ENCODE results near the gene B4GALT1. TPM values are rescaled to one million over a fixed set of nuclear protein-coding genes. Genes with fewer than 3 reads are reported as not detected.

B4GALT1 gene
- total and polyA plus RNA-seq, 4 donors: 27.2 to 130 (median 86.2) TPM

DNA sequence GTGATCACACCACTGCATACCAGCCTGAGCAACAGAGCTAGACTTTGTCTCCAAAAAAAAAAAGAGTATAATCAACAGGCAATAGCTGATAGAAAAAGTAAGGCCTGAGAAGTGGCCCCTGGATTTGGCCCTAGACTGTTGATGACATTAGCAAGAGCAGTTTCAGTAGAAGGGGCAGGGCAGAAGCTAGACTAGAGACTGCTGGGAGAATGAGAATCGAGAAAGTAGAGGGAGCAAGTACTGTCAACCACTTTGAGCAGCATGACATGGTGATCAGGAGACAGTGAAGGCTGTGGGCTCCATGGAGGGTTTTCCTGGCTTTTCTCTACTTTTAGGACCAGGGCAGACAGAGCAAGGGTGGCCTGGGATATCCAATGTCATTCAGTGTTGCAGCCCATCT, 34.9 kb upstream of the B4GALT1 start:
- no peak for ATAC-seq (ENCODE audit: insufficient read depth, low FRiP score)
- peaks cover 0 to 12% (median 0%) of the 10 kb centered on the region in 5 donors for H3K4me1 ChIP-seq (ENCODE audit: control insufficient read depth in 5 of 5, insufficient read depth in 5 of 5, low read length in 5 of 5)
- H3K9ac ChIP-seq (ENCODE audit: insufficient read depth in 1 of 2, low read length in 2 of 2): no peak overlapping the region
- no peaks in the 10 kb centered on the region for H3K9me3 ChIP-seq (ENCODE audit: control insufficient read depth in 4 of 4, insufficient read depth in 3 of 4, low read length in 3 of 4)
- H3K27ac ChIP-seq (ENCODE audit: low read depth in 1 of 2, low read length in 1 of 2): no peak overlapping the region
- 90 to 94% methylated on average over 1 of the region's 1 CpG for WGBS, 2 donors
- no peak overlapping the region for H3K4me3 ChIP-seq
- no peak for DNase-seq
- no peaks in the 10 kb centered on the region for H3K36me3 ChIP-seq (ENCODE audit: control insufficient read depth in 4 of 4, insufficient read depth in 4 of 4, low read length in 4 of 4)
- peaks cover 0 to 3% (median 0%) of the 10 kb centered on the region in 3 donors for H3K27me3 ChIP-seq (ENCODE audit: control insufficient read depth in 3 of 3, insufficient read depth in 3 of 3, low read length in 2 of 3)
- TF ChIP-seq, protein P1, sequence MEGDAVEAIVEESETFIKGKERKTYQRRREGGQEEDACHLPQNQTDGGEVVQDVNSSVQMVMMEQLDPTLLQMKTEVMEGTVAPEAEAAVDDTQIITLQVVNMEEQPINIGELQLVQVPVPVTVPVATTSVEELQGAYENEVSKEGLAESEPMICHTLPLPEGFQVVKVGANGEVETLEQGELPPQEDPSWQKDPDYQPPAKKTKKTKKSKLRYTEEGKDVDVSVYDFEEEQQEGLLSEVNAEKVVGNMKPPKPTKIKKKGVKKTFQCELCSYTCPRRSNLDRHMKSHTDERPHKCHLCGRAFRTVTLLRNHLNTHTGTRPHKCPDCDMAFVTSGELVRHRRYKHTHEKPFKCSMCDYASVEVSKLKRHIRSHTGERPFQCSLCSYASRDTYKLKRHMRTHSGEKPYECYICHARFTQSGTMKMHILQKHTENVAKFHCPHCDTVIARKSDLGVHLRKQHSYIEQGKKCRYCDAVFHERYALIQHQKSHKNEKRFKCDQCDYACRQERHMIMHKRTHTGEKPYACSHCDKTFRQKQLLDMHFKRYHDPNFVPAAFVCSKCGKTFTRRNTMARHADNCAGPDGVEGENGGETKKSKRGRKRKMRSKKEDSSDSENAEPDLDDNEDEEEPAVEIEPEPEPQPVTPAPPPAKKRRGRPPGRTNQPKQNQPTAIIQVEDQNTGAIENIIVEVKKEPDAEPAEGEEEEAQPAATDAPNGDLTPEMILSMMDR (IDR thresholded peaks at IDR 0.05; ENCODE audit: control extremely low read depth, extremely low read depth): no peak

DNA sequence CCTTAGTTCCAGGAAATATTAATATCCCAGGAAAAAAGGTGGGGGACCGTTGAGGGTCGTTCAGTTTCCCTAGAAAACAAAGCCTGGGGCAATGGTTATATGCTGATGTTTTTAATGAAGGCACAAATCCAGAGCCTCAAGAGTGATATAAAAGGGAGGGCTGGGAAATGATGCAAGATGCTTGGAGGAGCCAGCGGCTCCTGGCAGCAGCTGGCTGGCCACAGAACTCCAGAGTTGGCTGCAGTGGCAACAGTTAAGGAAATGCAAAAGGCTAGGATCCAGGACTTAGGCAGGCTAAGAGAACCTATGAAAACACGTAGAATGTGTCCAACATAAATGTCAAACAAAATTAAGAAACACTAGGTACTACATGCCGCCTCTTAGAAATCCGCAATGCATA, 31.0 kb upstream of the B4GALT1 start:
- Histone ChIP-seq H3K4me3 (no peak overlapping the region), H3K9ac (ENCODE audit: insufficient read depth in 1 of 2, low read length in 2 of 2) (no peak overlapping the region)
- WGBS, 2 donors: 76 to 82% methylated on average over 6 of the region's 6 CpGs

DNA sequence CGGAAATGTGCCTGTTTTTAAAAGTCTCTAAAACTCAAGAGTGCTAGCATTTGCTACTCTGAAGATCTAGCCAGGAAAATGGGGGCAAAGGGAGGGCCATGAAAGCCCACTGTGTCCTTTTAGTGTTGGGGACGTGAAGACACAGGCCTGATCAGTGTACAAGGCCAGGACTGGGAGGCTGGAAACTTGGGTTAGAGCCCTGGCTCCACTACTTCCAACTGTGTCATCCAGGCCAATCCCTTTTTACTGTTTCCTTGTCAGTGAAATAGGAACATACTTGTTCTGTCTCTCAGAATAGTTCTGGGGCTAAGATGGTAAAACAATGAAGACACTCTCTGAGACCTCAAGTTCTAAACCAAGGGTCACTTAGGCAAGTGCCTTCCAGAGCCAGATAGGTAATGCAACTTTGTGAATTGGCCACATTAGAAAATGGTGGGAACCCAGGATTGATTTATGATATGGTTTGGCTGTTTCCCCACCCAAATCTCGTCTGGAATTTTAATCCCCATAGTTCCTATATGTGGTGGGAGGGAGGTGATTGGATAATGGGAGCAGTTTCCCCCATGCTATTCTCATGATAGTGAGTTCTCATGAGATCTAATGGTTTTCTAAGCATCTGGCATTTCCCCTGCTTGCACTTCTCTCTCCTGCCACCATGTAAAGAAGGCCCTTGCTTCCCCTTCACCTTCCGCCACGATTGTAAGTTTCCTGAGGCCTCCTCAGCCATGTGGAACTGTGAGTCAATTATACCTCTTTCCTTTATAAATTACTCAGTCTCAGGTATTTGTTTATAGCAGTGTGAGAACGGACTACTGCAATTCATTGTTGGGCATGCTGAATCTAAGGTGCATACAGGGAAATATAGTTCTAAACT, 30.4 kb upstream of the B4GALT1 start:
- Histone ChIP-seq H3K27me3 (ENCODE audit: control insufficient read depth in 3 of 3, insufficient read depth in 3 of 3, low read length in 2 of 3) (no peaks in the 10 kb centered on the region), H3K4me1 (ENCODE audit: control insufficient read depth in 5 of 5, insufficient read depth in 5 of 5, low read length in 5 of 5) (peaks cover 0 to 12% (median 0%) of the 10 kb centered on the region in 5 donors), H3K4me3 (no peak overlapping the region), H3K9me3 (ENCODE audit: control insufficient read depth in 4 of 4, insufficient read depth in 3 of 4, low read length in 3 of 4) (no peaks in the 10 kb centered on the region), H3K27ac (ENCODE audit: low read depth in 1 of 2, low read length in 1 of 2) (no peak overlapping the region), H3K36me3 (ENCODE audit: control insufficient read depth in 4 of 4, insufficient read depth in 4 of 4, low read length in 4 of 4) (no peaks in the 10 kb centered on the region), H3K9ac (ENCODE audit: insufficient read depth in 1 of 2, low read length in 2 of 2) (no peak overlapping the region)
- peak; percentile 62 for ATAC-seq (ENCODE audit: insufficient read depth, low FRiP score)
- TF ChIP-seq, protein P1 (IDR thresholded peaks at IDR 0.05; ENCODE audit: control extremely low read depth, extremely low read depth): no peak
- no peak for DNase-seq
- WGBS, 2 donors: 70 to 71% methylated on average over 6 of the region's 6 CpGs

More for the DNA sequence above, 31.0 kb upstream of the B4GALT1 start:
- Histone ChIP-seq H3K36me3 (ENCODE audit: control insufficient read depth in 4 of 4, insufficient read depth in 4 of 4, low read length in 4 of 4) (no peaks in the 10 kb centered on the region), H3K27me3 (ENCODE audit: control insufficient read depth in 3 of 3, insufficient read depth in 3 of 3, low read length in 2 of 3) (no peaks in the 10 kb centered on the region), H3K9me3 (ENCODE audit: control insufficient read depth in 4 of 4, insufficient read depth in 3 of 4, low read length in 3 of 4) (no peaks in the 10 kb centered on the region), H3K4me1 (ENCODE audit: control insufficient read depth in 5 of 5, insufficient read depth in 5 of 5, low read length in 5 of 5) (peaks cover 0 to 12% (median 0%) of the 10 kb centered on the region in 5 donors), H3K27ac (ENCODE audit: low read depth in 1 of 2, low read length in 1 of 2) (no peak overlapping the region)
- ATAC-seq (ENCODE audit: insufficient read depth, low FRiP score): no peak
- peak; percentile 45 to 87 (median 74) for DNase-seq
- TF ChIP-seq, protein P1 (IDR thresholded peaks at IDR 0.05; ENCODE audit: control extremely low read depth, extremely low read depth): no peak
